K562 (cell line): ENCODE results near the gene CNGA4. TPM values are rescaled to one million over a fixed set of nuclear protein-coding genes. Genes with fewer than 3 reads are reported as not detected.

ENCODE experiments used
- ATF7 ChIP-seq: fragments of 450-650 bp; IDR thresholded peaks from 2 replicates; pipeline ENCODE4 v1.7.1; 2014; ENCODE audit warnings: mild to moderate bottlenecking, moderate library complexity
- KAT2B ChIP-seq: IDR thresholded peaks from one replicate; pipeline ENCODE4 v1.6.1; 2012; ENCODE audit warnings: low read depth, mild to moderate bottlenecking, control low read depth, inconsistent platforms, low read length, moderate library complexity
- KLF10 ChIP-seq: fragments of 250-450 bp; sonication (Bioruptor Pico); IDR thresholded peaks from 2 replicates; pipeline ENCODE4 v1.6.1; 2021; ENCODE audit warnings: matching md5 sums
- PYGO2 ChIP-seq: fragments of 450-650 bp; IDR thresholded peaks from 2 replicates; pipeline ENCODE4 v1.6.1; 2016; ENCODE audit warnings: mild to moderate bottlenecking, missing genetic modification characterization, moderate library complexity, missing compliant biosample characterization
- SMAD2 ChIP-seq: fragments of 150-350 bp; IDR thresholded peaks from 2 replicates; pipeline ENCODE4 v1.6.1; 2014; ENCODE audit warnings: low read depth, mild to moderate bottlenecking, low read length
- TCF7 ChIP-seq: sonication (generic); IDR thresholded peaks from 2 replicates; pipeline ENCODE4 v1.6.1; 2016; ENCODE audit warnings: antibody characterized with exemption, borderline replicate concordance
- ZNF24 ChIP-seq: fragments of 450-650 bp; IDR thresholded peaks from 2 replicates; pipeline ENCODE4 v1.6.1; 2016
- polyA plus RNA-seq, 8 experiments: library from polyadenylated mRNA; depleted of rRNA in 4 of 8; stranded (reverse) in 5 of 8; unstranded in 3 of 8; fragments of >200 nt; fragmentation: Nextera tagmentation in 2 of 8; fragmentation: Illumina TruSeq in 1 of 8; extraction: Ambion mirVana in 2 of 8; extraction: Trizol in 1 of 8; gene quantifications; 2 replicates each; pipeline versions ENCODE4 v1.2.1 to v1.2.3, GENCODE V29; 2011 to 2014; ENCODE audit warnings: inconsistent platforms in 1 of 8, missing spikeins in 1 of 8
- total RNA-seq, 7 experiments: library from RNA; depleted of rRNA in 6 of 7; stranded (reverse); fragments of >200 nt in 6 of 7; fragmentation: Illumina TruSeq in 2 of 7; extraction: Trizol in 2 of 7; gene quantifications; 2 replicates each; pipeline versions ENCODE4 v1.2.1 to v1.2.3, GENCODE V29; 2011 to 2021; ENCODE audit warnings: low replicate concordance in 1 of 7
- TF ChIP-seq, protein P1 (sequence below), 2 experiments: fragments of 450-650 bp; IDR thresholded peaks; 2 replicates each; pipeline ENCODE4 v1.6.1; 2016; ENCODE audit warnings: mild to moderate bottlenecking in 2 of 2, borderline replicate concordance in 1 of 2, low read depth in 1 of 2, moderate library complexity in 1 of 2
- TF ChIP-seq, protein P2 (sequence below): fragments of 450-650 bp; conservative IDR thresholded peaks from 2 replicates; pipeline ENCODE4 v1.6.1; 2016; ENCODE audit warnings: missing genetic modification characterization, low read depth, mild to moderate bottlenecking, missing compliant biosample characterization, moderate library complexity
- TF ChIP-seq, protein P3 (sequence below): sonication (generic); formaldehyde crosslinking; IDR thresholded peaks from 2 replicates; pipeline ENCODE4 v1.8.0; 2023; ENCODE audit warnings: missing genetic modification reagents, mild to moderate bottlenecking, borderline replicate concordance
- TF ChIP-seq, protein P4 (sequence below): fragments of 450-650 bp; formaldehyde crosslinking; IDR thresholded peaks from 2 replicates; pipeline ENCODE4 v1.4.0; 2022; ENCODE audit warnings: mild to moderate bottlenecking, moderate library complexity

CNGA4 gene
- total and polyA plus RNA-seq, 9 of the 15 experiments (the other 6 are each of a cell fraction or from before 2014, with no cell fraction given): 0.04 to 0.09 (median 0.06) TPM; not detected in 6

DNA sequence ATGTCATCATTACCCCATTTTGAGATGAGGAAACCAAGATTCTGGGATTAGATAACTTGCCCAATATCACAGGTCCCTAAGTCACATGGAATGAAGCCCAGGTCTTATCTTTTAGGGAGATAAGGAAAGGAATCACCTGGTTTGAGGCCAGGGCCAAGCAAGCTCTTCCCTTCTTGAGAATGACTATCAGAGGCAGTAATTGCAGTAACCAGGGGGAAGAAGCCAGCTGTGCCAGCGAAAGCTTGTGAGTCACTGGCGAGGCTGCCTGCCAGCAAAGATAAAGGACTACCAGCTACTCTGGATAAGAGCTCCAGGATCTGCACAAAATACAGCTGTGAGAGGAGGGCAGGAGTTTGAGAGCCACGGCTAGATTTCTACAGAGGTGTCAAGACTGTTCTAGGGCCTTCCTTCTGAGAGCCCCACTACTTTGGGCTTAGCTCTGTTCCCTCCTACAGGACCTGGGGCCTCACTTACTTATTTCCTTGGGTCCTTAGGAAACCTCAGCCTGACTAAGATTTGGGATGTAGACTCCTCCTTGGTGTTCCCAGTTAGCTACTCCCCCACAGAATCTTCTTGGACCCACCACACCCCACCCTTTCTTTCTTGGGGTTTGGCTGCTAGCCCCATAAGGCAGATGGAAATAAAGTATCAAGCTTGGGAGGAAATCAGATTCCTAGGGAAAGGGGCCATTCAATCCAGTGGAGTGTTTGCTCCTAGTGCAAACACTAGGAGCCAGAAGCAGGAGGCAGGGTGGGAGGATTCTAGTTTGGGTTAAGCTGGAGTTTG is 11.1 kb downstream of the CNGA4 start (continued):
- TF ChIP-seq, protein P1, sequence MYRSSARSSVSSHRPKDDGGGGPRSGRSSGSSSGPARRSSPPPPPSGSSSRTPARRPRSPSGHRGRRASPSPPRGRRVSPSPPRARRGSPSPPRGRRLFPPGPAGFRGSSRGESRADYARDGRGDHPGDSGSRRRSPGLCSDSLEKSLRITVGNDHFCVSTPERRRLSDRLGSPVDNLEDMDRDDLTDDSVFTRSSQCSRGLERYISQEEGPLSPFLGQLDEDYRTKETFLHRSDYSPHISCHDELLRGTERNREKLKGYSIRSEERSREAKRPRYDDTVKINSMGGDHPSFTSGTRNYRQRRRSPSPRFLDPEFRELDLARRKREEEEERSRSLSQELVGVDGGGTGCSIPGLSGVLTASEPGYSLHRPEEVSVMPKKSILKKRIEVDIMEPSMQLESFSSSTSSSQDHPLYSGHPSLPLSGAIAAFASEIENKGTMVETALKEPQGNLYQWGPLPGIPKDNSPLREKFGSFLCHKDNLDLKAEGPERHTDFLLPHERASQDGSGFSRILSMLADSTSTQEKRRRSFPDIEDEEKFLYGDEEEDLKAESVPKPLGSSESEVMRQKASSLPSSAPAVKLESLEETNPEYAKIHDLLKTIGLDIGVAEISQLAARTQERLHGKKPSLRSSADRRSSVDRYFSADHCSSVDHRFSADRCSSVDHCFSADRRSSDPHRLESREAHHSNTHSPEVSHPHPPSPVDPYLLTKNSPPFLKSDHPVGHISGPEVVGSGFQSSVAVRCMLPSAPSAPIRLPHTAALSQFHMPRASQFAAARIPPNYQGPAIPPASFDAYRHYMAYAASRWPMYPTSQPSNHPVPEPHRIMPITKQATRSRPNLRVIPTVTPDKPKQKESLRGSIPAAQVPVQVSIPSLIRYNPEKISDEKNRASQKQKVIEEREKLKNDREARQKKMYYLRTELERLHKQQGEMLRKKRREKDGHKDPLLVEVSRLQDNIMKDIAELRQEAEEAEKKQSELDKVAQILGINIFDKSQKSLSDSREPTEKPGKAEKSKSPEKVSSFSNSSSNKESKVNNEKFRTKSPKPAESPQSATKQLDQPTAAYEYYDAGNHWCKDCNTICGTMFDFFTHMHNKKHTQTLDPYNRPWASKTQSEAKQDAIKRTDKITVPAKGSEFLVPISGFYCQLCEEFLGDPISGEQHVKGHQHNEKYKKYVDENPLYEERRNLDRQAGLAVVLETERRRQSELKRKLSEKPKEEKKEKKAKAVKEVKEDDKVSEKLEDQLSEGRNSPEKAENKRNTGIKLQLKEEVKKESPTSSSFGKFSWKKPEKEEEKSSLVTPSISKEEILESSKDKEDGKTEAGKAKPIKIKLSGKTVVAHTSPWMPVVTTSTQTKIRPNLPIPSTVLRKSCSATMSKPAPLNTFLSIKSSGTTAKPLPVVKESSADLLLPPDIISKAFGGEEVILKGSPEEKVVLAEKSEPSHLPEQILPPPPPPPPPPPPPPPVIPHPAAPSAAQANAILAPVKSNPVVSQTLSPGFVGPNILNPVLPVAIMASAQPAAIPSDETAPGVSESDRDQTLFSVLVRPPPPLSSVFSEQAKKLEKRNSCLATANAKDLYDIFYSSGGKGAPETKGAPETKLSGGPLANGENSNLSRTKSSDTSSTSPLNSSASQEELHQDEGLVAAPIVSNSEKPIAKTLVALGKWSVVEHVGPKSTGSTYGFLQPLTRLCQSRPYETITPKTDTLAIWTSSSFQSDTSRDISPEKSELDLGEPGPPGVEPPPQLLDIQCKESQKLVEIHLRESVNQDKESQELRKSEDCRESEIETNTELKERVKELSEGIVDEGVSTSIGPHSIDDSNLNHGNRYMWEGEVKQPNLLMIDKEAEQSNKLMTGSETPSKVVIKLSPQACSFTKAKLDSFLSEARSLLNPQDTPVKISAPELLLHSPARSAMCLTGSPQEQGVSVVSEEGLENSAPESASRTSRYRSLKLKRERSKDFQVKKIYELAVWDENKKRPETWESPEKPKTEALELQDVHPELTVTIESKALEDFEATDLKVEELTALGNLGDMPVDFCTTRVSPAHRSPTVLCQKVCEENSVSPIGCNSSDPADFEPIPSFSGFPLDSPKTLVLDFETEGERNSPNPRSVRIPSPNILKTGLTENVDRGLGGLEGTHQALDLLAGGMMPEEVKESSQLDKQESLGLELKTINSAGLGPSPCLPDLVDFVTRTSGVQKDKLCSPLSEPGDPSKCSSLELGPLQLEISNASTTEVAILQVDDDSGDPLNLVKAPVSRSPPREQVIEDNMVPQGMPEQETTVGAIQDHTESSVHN (IDR thresholded peaks at IDR 0.05; ENCODE audit: borderline replicate concordance in 1 of 2, low read depth in 1 of 2): no peak
- TF ChIP-seq KAT2B (no peak), ZNF24 (no peak), TCF7 (no peak), SMAD2 (no peak), ATF7 (no peak), KLF10 (CRISPR knock-in tag) (no peak), PYGO2 (no peak; the same call in 1 of the 2 replicates)
- TF ChIP-seq, protein P2, sequence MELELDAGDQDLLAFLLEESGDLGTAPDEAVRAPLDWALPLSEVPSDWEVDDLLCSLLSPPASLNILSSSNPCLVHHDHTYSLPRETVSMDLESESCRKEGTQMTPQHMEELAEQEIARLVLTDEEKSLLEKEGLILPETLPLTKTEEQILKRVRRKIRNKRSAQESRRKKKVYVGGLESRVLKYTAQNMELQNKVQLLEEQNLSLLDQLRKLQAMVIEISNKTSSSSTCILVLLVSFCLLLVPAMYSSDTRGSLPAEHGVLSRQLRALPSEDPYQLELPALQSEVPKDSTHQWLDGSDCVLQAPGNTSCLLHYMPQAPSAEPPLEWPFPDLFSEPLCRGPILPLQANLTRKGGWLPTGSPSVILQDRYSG: no peak
- TF ChIP-seq, protein P3, sequence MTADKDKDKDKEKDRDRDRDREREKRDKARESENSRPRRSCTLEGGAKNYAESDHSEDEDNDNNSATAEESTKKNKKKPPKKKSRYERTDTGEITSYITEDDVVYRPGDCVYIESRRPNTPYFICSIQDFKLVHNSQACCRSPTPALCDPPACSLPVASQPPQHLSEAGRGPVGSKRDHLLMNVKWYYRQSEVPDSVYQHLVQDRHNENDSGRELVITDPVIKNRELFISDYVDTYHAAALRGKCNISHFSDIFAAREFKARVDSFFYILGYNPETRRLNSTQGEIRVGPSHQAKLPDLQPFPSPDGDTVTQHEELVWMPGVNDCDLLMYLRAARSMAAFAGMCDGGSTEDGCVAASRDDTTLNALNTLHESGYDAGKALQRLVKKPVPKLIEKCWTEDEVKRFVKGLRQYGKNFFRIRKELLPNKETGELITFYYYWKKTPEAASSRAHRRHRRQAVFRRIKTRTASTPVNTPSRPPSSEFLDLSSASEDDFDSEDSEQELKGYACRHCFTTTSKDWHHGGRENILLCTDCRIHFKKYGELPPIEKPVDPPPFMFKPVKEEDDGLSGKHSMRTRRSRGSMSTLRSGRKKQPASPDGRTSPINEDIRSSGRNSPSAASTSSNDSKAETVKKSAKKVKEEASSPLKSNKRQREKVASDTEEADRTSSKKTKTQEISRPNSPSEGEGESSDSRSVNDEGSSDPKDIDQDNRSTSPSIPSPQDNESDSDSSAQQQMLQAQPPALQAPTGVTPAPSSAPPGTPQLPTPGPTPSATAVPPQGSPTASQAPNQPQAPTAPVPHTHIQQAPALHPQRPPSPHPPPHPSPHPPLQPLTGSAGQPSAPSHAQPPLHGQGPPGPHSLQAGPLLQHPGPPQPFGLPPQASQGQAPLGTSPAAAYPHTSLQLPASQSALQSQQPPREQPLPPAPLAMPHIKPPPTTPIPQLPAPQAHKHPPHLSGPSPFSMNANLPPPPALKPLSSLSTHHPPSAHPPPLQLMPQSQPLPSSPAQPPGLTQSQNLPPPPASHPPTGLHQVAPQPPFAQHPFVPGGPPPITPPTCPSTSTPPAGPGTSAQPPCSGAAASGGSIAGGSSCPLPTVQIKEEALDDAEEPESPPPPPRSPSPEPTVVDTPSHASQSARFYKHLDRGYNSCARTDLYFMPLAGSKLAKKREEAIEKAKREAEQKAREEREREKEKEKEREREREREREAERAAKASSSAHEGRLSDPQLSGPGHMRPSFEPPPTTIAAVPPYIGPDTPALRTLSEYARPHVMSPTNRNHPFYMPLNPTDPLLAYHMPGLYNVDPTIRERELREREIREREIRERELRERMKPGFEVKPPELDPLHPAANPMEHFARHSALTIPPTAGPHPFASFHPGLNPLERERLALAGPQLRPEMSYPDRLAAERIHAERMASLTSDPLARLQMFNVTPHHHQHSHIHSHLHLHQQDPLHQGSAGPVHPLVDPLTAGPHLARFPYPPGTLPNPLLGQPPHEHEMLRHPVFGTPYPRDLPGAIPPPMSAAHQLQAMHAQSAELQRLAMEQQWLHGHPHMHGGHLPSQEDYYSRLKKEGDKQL (CRISPR knock-in tag): no peak
- TF ChIP-seq, protein P4, sequence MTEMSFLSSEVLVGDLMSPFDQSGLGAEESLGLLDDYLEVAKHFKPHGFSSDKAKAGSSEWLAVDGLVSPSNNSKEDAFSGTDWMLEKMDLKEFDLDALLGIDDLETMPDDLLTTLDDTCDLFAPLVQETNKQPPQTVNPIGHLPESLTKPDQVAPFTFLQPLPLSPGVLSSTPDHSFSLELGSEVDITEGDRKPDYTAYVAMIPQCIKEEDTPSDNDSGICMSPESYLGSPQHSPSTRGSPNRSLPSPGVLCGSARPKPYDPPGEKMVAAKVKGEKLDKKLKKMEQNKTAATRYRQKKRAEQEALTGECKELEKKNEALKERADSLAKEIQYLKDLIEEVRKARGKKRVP: no peak
